ELR (cell line): Measurements from ENCODE around the gene ACSF2.
A peak's percentile ranks its signal among the peaks of the same experiment; 100 is the strongest.
"Not testable (repeated sequence)": the region's sequence is repeated elsewhere in the genome, so short reads cannot be mapped to it uniquely, and the experiment has no call there.

Source experiments
- DNase-seq: peaks from one replicate; pipeline ENCODE4 v3.0.0-alpha.2; 2015; ENCODE audit warnings: low read depth

The ACSF2 gene

GRCh38 chr17:50464736-50465135, 38.7 kb downstream of the ACSF2 start:
- DNase-seq = no peak

DNA sequence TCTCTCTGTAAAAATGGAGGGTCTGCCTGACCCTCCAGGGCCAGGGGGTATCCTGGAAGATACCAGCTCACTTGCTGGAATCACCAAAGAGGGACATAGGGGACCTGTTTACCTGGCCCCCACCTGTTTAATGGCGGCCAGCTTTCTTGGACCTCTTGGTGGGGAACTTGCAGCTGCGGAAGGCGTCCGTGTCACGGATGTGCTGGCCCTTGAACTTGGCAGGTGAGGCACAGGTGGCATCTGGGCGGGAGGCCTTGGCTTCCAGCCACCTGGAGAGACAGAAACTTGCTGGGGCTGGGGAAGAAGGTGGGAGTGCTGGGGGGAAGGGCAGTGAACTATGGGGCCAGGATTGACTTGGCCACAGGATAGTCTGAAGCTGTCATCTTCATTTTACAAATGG, 39.2 kb downstream of the ACSF2 start:
- DNase-seq = no peak

DNA sequence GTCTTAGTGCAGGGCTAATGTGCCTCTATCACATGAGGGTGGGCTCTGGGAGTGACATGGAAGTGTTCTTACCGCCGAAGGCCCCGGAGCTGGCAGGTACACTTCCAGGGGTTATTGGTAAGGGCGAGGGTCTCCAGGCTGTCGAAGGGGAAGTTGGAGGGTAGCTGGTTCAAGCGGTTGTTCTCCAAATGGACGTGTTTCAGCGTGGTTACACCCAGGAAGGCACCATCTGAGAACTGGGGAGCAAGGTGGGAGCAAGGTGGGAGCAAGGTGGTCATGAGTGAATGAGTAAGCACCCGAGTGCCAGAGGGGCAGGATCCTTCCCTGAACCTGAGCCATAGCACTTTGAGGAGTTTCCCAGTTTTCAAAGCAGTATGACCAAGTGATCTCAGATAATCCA, 39.6 kb downstream of the ACSF2 start:
- no peak for DNase-seq

GRCh38 chr17:50466371-50467113, 40.5 kb downstream of the ACSF2 start:
- no peak for DNase-seq

DNA sequence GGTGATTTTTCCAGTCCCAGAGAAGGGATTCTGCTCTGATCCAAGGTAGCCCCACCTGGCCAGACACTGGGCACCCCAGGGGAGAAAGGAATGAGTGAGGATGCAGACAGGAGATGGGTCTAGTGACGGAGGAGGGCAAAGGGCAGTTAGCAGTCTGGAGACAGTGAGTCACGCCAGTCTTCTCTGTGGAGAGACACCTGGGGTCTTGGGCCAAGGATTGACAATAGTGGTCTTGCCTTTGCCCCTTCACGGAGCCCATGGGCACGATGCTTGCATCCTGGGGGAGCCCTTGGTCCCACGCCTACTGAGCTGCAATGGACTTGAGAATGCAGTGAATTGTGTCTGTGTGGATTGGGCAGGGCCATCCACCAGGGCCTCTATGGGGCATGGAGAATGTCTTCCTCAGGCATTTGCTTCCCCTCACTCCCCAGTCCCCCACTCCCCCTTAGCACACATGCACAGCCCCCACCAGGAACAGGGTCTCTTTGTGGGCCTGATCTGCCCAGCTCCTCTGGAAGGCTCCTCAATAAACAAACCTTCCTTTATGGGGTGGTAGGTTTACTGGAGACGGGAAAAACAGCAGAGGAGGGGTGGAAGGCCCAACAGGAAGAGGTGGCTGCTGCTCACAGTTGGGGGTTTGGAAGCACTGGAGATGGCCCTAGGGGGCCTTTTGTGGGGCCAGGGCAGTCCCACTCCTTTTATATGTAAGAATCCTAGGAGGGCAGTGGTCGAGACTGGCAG, 41.3 kb downstream of the ACSF2 start:
- no peak for DNase-seq

DNA sequence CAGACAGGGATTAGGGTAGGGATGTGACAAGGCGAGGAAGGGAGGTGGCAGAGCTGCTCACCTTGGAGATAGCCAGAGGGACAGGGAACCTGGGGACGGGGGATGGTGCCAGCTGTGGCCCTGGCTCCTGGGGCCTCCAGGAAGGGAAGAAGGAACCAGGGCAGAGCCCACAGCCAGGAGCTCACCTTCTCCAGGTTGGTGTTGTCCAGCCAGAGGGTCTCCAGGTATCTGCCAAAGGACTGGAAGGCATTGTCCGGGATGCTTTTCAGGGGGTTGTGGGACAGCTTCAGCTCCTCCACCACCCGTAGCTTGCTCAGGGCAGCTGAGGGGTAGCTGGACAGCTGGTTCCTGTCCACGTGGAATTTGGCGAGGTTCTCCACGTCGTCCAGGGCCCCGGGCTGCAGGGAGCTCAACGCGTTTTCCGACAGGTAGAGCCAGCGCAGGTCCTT, 41.9 kb downstream of the ACSF2 start:
- DNase-seq = no peak

DNA sequence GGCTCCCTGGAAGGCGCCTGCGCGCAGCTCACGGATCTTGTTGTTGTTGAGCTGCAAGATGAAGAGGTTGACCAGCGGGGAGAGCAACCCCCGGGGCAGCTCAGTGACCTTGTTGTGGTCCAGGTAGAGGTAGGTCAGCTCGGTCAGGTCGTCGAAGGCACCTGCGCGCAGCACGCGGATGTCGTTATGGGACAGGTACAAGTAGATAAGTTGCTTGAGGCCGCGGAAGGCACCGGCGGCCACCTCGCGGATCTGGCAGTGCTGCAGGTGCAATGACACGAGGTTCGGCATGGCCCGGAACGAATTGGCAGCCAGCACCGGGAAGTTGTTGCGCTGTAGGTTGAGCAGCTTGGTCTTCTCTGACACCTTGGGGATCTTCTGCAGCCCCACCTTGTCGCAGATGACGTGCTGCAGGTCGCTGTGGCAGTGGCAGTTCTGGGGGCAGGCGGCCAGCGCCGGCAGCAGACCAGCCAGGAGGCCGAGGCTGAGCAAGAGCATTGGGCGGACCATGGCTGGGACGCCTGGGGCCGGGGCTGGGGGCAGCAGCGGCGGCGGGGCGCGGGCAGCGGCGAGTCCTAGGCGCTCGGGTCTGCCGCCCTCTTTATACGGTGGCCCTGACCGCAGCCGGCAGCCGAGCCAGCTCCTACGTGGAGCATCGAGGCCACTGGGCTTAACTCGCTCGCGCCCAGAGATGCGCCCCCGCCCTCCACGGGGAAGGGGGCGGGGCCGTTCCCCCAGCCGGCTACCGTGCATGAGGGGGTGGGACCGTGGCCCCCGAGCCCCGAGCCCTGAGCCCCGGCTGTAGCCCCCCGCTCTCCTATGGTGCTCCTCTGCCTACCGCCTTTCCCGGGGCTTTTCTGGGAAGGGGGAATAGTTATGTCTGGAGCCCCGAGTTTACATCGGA, 42.5 kb downstream of the ACSF2 start, which contains the start of gene CHAD:
Gene CHAD (minus strand): TSS at position 577 of the 904 bp plus-strand sequence. CDS start 67 bp downstream, at position 510.
- no peak for DNase-seq

DNA sequence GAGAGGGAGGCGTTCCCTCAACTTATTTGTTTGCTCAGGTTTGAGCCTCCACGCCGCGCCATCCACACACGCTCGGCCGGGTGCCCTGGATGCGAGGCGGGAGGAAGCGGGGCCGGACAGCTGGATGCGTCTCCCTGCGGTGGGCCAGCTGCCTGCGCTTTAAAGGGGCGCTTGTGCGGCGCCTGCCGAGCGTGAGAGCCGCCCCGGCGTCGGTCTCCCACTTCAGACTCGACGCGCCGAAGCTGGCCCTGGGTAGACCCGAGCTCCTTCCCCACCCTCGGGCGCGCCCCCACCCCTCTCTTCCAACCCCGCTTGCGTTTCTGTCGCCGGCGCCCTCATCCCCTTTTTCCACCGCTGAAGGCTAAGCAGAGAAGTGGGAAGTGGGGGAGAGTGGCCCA, 43.2 kb downstream of the ACSF2 start:
- no peak for DNase-seq

GRCh38 chr17:50469671-50470305, 43.8 kb downstream of the ACSF2 start:
- DNase-seq = no peak

GRCh38 chr17:50470426-50470825, 44.4 kb downstream of the ACSF2 start:
- no peak for DNase-seq

DNA sequence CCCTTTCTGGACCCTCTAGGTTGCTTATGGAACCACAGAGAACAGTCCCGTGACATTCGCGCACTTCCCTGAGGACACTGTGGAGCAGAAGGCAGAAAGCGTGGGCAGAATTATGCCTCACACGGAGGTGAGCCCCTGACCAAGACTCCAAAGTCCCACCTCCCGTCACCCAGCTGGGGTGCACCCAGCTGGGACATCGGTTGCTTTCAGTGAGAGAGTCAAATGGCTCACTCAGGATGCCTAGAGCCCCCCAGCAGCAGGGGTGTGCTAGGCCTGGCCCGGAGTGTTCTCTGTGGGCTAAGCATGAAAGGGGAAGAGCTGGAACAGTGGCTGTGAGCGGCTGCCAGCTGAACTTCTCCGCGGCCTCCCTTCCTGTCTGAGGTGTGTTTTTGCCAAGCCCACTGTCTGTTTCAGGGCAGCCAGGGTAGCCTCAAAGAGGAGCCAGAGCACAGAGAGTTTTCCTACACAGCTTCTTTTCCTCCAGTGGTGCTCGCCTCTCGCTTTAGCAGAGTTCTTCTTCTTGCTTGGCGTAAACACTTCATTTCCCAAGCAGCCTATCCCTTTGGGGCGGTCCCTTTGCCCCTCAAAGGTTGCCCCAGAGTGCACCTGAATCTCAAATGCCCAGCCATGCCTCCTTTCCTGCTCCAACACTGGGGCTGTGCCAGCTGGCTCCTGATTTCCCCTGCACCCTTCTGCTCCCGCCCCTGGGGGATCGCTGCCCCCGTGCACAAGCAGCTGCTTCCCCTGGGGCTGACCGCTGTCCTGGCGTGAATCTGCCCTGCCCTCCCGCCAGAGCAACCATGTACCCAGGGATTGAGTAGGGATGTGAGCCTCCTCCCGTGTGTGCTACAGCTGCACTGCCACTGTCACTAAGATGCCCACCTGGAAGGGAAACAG, 45.2 kb downstream of the ACSF2 start:
- no peak for DNase-seq

GRCh38 chr17:50472286-50472685, 46.3 kb downstream of the ACSF2 start:
- DNase-seq = no peak

GRCh38 chr17:50472761-50473161, 46.7 kb downstream of the ACSF2 start:
- DNase-seq = not testable (repeated sequence)

DNA sequence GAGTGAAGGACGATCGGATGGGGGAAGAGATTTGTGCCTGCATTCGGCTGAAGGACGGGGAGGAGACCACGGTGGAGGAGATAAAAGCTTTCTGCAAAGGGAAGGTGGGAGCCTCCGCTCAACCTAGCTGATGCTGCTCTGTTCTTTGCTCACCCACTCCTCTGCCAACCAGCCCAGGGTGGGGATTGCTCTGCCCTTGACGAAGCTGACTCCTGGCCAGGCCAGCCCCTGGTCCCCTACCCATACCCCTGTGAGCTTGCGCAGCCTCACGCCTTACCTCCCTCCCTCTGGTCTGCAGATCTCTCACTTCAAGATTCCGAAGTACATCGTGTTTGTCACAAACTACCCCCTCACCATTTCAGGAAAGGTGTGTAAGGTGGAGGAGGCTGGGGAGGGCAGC, 47.9 kb downstream of the ACSF2 start:
- no peak for DNase-seq

DNA sequence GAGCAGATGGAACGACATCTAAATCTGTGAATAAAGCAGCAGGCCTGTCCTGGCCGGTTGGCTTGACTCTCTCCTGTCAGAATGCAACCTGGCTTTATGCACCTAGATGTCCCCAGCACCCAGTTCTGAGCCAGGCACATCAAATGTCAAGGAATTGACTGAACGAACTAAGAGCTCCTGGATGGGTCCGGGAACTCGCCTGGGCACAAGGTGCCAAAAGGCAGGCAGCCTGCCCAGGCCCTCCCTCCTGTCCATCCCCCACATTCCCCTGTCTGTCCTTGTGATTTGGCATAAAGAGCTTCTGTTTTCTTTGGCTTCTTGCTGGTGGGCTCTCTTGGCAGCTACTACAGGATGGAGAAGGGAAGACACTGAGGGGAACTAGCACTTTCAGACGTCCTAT, 48.5 kb downstream of the ACSF2 start:
- no peak for DNase-seq

GRCh38 chr17:50475362-50475761, 49.3 kb downstream of the ACSF2 start:
- DNase-seq = no peak

- not testable (repeated sequence) for DNase-seq
Measured at GRCh38 chr17:50475775-50476544, 49.9 kb downstream of the ACSF2 start.

GRCh38 chr17:50476545-50477315, 50.7 kb downstream of the ACSF2 start:
- no peak for DNase-seq

- DNase-seq = peak; percentile 14
Measured at GRCh38 chr17:50477976-50478375, 52.0 kb downstream of the ACSF2 start.
